Erythroblast (primary cell): ENCODE results near the gene PTK6.
"Not testable (repeated sequence)": the region's sequence is repeated elsewhere in the genome, so short reads cannot be mapped to it uniquely, and the experiment has no call there.

Source experiments
- GATA1 ChIP-seq: IDR thresholded peaks from 2 replicates; pipeline ENCODE4 v1.6.1; 2011; ENCODE audit warnings: low read depth, mild to moderate bottlenecking, control low read depth, low read length, moderate library complexity
- POLR2A ChIP-seq: IDR thresholded peaks from 2 replicates; pipeline ENCODE4 v1.6.1; 2011; ENCODE audit warnings: mild to moderate bottlenecking, low read length

DNA sequence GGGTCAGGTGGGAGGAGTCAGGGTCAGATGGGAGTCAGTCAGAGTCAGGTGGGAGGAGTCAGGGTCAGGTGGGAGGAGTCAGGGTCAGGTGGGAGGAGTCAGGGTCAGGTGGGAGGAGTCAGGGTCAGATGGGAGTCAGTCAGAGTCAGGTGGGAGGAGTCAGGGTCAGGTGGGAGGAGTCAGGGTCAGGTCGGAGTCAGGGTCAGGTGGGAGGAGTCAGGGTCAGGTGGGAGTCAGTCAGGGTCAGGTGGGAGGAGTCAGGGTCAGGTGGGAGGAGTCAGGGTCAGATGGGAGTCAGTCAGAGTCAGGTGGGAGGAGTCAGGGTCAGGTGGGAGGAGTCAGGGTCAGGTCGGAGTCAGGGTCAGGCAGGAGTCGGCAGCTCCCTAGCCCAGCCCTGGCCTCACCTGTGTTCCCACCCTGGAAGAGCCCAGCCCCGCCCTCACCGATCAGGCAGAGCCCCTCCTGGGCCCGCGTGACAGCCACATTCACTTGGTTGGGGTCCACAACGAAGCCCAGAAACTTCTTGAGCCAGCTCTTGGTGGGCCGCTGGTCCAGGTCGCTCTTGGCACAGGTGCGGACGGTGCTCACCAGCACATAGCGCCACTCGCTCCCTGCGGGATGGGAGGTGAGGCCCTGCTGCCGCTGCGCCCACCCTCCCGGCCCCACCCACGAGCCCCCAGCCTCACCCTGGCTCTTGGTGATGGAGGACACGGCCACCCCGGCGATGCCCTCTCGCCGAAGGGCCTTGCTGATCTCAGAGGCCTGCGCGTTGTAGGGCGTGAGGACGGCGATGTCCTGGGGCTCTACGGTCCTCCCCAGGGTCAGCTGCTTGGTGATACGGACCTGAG, 22.5 kb upstream of the PTK6 start:
- TF ChIP-seq POLR2A, GATA1: not testable (repeated sequence)
